Ishikawa (cell line): ENCODE results near the gene UST.

ENCODE experiments used
- CEBPB ChIP-seq: IDR thresholded peaks from 2 replicates; pipeline ENCODE4 v1.6.1; 2012
- CREB1 ChIP-seq: IDR thresholded peaks from 2 replicates; pipeline ENCODE4 v1.6.1; 2012; ENCODE audit warnings: low read depth
- EGR1 ChIP-seq: IDR thresholded peaks from 2 replicates; pipeline ENCODE4 v1.6.1; 2012
- EP300 ChIP-seq: IDR thresholded peaks from 2 replicates; pipeline ENCODE4 v1.6.1; 2012; ENCODE audit warnings: borderline replicate concordance
- FOXM1 ChIP-seq: IDR thresholded peaks from 2 replicates; pipeline ENCODE4 v1.6.1; 2012; ENCODE audit warnings: low read depth, borderline replicate concordance
- NFIC ChIP-seq: IDR thresholded peaks from 2 replicates; pipeline ENCODE4 v1.6.1; 2012
- RAD21 ChIP-seq: IDR thresholded peaks from 2 replicates; pipeline ENCODE4 v1.6.1; 2012; ENCODE audit warnings: low read depth
- TAF1 ChIP-seq: IDR thresholded peaks from 2 replicates; pipeline ENCODE4 v1.6.1; 2012; ENCODE audit warnings: low read depth, mild to moderate bottlenecking
- TCF12 ChIP-seq: IDR thresholded peaks from 2 replicates; pipeline ENCODE4 v1.6.1; 2012; ENCODE audit warnings: low read depth
- TEAD4 ChIP-seq: IDR thresholded peaks from 2 replicates; pipeline ENCODE4 v1.6.1; 2012
- YY1 ChIP-seq: IDR thresholded peaks from 2 replicates; pipeline ENCODE4 v1.6.1; 2012; ENCODE audit warnings: low read depth
- ZBTB7A ChIP-seq: IDR thresholded peaks from 2 replicates; pipeline ENCODE4 v1.6.1; 2012; ENCODE audit warnings: low read depth
- TF ChIP-seq, protein P1 (sequence below): IDR thresholded peaks from 2 replicates; pipeline ENCODE4 v1.6.1; 2012
- TF ChIP-seq, protein P2 (sequence below): IDR thresholded peaks from 2 replicates; pipeline ENCODE4 v1.6.1; 2012
- TF ChIP-seq, protein P3 (sequence below): IDR thresholded peaks from 2 replicates; pipeline ENCODE4 v1.6.1; 2012; ENCODE audit warnings: low read depth, mild to moderate bottlenecking

UST gene

DNA sequence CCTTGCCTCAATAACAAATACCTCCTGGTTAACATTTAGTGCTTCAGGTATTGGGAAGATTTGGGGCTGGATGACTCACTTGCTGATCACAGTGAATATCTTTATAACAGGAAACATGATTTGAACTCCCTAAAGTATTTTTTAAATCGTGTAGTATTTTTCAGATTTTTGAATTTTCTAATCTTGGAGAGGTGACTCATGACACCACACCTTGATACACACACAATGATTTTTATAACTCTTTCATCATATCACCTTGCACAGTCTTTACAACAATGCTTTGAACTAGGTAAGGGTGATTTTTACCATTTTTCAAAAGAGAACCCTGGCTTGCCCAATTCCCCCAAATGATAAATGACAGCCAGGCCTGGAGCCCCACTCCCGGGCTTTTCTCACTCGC, 273.5 kb downstream of the UST start:
- TF ChIP-seq YY1, result no peak
- no peak for TF ChIP-seq TEAD4
- TF ChIP-seq EP300, result no peak
- no peak for TF ChIP-seq TCF12
- TF ChIP-seq, protein P1, sequence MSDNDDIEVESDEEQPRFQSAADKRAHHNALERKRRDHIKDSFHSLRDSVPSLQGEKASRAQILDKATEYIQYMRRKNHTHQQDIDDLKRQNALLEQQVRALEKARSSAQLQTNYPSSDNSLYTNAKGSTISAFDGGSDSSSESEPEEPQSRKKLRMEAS, result no peak
- no peak for TF ChIP-seq NFIC
- TF ChIP-seq TAF1, result no peak
- TF ChIP-seq, protein P2, sequence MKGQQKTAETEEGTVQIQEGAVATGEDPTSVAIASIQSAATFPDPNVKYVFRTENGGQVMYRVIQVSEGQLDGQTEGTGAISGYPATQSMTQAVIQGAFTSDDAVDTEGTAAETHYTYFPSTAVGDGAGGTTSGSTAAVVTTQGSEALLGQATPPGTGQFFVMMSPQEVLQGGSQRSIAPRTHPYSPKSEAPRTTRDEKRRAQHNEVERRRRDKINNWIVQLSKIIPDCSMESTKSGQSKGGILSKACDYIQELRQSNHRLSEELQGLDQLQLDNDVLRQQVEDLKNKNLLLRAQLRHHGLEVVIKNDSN, result no peak
- TF ChIP-seq CREB1, result no peak
- TF ChIP-seq CEBPB, result no peak
- no peak for TF ChIP-seq RAD21
- TF ChIP-seq, protein P3, sequence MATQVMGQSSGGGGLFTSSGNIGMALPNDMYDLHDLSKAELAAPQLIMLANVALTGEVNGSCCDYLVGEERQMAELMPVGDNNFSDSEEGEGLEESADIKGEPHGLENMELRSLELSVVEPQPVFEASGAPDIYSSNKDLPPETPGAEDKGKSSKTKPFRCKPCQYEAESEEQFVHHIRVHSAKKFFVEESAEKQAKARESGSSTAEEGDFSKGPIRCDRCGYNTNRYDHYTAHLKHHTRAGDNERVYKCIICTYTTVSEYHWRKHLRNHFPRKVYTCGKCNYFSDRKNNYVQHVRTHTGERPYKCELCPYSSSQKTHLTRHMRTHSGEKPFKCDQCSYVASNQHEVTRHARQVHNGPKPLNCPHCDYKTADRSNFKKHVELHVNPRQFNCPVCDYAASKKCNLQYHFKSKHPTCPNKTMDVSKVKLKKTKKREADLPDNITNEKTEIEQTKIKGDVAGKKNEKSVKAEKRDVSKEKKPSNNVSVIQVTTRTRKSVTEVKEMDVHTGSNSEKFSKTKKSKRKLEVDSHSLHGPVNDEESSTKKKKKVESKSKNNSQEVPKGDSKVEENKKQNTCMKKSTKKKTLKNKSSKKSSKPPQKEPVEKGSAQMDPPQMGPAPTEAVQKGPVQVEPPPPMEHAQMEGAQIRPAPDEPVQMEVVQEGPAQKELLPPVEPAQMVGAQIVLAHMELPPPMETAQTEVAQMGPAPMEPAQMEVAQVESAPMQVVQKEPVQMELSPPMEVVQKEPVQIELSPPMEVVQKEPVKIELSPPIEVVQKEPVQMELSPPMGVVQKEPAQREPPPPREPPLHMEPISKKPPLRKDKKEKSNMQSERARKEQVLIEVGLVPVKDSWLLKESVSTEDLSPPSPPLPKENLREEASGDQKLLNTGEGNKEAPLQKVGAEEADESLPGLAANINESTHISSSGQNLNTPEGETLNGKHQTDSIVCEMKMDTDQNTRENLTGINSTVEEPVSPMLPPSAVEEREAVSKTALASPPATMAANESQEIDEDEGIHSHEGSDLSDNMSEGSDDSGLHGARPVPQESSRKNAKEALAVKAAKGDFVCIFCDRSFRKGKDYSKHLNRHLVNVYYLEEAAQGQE, result no peak
- no peak for TF ChIP-seq ZBTB7A
- no peak for TF ChIP-seq EGR1
- TF ChIP-seq FOXM1, result no peak

DNA sequence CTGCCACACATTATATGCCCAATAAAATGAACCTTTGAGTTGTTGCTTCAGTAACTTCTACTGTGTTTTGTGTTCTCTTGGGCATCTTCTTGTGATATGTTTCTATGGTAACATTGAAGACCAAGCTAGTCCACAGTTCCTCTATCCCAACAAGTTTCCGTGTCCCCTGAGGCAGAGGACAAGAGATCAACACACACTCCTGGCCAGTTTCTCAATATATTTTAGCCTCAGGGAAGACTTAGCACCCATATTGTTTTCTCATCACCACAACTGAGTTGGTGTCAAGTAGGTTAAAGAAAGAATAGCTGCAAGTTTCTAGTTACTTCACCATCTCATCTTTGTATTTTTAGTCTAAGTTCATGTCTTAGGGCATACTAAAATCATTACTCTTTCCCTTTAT, 277.5 kb downstream of the UST start:
- TF ChIP-seq EGR1 (no peak), FOXM1 (no peak), ZBTB7A (no peak), TEAD4 (no peak), EP300 (no peak), TAF1 (no peak), CEBPB (no peak), RAD21 (no peak), NFIC (no peak), YY1 (no peak), TCF12 (no peak), CREB1 (no peak)
- TF ChIP-seq, protein P2, result no peak
- TF ChIP-seq, protein P3, result no peak
- TF ChIP-seq, protein P1, result no peak

DNA sequence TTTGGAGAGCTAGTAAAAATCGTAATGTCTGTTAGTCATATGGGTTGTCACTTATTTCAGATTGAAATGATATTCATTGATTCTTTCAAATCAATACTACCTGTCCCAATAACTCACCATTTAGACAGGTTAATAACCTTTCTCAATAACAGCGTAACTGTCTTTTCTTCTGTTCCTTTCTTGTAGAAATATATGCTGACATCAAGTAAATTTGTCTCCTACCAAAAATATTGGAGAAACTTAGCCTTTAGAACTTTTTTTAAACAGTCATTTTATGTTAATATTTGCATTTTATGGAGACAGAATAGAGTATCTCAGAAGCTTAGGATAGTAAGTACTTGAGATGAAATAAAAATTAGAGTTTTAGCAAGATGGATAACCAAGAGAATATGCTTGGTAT, 278.2 kb downstream of the UST start:
- no peak for TF ChIP-seq TEAD4
- TF ChIP-seq TAF1, result no peak
- TF ChIP-seq EGR1, result no peak
- TF ChIP-seq, protein P3, result no peak
- TF ChIP-seq ZBTB7A, result no peak

DNA sequence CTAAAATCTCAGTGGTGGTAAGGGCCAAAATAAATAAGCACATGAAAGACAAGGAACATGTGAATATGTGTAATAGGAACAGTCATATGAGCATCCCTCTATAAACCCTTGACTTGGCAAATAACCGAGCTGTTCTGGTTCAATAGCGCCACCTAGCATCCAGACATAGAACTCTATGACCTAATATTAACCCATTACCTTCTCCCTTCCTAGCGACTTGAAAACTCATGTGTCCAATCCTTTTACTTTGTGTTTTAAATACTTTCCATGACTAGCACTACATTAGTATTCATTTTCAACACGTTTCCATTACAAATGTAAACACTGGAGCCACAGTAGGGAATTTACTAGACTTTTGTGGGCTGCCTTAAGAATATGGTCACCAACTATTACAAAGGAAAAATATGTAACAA, 279.7 kb downstream of the UST start:
- TF ChIP-seq, protein P2, result no peak
- peak; percentile 53 for TF ChIP-seq RAD21

DNA sequence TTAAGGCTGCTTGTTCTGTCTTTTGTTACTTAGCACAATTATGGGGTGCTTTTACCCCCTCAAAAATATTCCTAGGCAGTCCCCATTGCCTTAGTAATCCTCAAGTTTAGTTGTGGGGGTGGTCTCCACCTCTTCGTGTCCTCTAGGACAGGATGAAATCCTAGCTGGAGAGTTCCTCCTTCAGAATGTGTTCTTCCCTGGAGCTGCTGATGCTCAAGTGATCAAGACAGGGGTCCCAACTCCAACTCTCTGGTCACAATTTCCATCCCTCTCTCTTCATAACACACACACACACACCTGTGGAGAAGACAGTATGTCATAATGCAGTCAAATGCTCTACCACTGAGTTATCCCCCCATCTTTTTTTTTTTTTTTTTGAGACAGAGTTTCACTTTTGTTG, 280.7 kb downstream of the UST start:
- TF ChIP-seq FOXM1 (no peak), EP300 (no peak), TEAD4 (no peak), NFIC (no peak), RAD21 (no peak), EGR1 (no peak), ZBTB7A (no peak), CEBPB (no peak), TAF1 (no peak), CREB1 (no peak), TCF12 (no peak), YY1 (no peak)
- TF ChIP-seq, protein P3, result no peak
- TF ChIP-seq, protein P2, result no peak
- TF ChIP-seq, protein P1, result no peak
